Inflammatory macrophage (primary cell): Measurements from ENCODE around the gene LRP1B.
"Not testable (repeated sequence)": the region's sequence is repeated elsewhere in the genome, so short reads cannot be mapped to it uniquely, and the experiment has no call there.

Source experiments
- DNase-seq, 2 donors: peaks; one replicate each; pipeline ENCODE4 v3.0.0-alpha.2; 2020 to 2022

Gene LRP1B

DNA sequence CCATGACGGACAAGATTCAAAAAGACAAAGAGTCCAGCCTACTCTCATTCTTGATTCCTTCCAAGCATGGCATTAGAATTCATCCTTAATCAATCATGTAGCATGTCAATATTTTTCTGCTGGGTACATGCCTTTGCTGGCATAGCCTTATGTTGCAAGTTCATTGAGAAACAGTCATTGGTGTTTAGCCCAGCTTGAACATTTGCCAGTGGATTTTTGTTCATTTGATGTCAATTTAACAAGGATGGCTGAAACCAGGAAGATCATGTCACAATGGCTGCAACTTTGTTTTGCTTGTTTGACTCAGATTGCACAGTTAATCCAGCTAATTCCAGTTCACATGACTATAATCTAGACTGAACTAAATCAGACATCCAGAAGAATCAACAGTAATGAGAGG is 1132.2 kb downstream of the LRP1B start:
- DNase-seq = no peak

DNA sequence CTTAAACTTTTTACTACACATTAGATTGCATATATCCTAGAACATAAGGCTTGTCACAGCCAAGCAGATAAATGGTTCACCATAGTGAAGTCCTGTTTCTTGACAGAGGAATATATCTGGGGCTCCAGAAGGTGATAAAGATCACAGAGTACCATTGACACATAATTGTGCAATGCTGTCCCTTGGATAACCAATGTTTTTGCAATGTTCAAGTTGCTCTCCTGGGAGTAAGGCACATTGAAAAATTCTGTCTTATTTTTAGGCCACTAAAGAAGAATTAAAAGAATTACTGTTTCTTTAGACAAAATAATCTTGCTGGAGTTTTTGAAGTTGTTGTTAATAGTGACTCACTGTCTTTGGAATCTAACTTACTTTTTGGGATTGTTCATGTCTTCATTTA is 1132.8 kb downstream of the LRP1B start:
- DNase-seq = no peak

DNA sequence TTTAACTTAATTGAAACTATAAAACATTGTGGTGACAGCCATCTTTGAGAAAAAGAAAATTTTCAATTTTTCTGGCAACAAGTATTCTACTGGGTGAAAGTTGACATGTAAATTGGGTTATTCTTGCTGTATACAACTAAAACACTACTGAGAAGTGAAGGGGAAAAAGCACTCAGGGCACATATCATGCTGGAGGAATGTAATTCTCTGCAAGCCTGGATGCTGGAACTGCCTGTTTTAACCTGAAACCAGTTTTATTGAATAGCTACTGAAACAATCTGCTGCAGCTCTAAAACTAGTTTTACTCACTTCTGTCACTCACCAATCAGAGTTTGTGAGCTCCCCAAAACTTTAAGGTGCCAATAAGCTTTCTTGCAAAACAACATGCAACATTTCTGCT is 1136.0 kb downstream of the LRP1B start:
- DNase-seq = no peak

DNA sequence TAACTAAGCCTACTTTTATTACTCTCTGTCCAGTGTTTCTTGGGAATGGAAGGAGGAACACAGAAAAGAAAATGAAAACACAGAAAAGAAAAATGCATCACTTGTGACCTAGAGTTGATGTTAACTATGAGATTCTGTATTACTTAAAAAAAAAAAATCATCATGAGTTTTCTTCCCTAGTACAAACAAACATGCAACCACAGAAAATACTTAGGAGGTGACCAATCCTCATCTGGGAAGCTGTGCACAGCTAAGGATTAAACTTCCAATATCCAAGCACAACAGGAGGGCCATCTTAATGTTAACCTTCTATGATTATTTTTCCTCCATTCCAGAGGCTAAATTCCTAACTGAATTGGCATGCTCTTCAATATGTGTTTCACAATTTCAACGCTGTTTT is 1140.4 kb downstream of the LRP1B start:
- DNase-seq = no peak

DNA sequence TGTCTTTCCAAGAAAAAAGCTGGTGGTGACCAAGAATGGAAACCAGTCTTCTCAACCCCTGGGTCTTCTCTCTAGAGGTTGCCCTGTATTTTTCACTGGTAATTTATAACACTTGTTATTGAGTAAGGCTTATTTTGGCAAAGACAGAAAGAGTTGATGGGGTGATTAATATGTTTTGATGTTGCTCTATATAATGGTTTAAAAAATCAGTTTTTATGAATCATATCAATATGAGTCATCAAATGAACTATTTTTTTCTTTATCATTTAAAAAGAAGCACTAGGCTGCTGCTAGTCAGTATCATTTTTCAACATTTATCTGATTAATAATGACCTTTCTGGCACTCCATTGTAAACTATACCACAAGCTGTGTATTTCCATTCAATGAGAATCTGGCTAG is 1142.2 kb downstream of the LRP1B start:
- DNase-seq = no peak

DNA sequence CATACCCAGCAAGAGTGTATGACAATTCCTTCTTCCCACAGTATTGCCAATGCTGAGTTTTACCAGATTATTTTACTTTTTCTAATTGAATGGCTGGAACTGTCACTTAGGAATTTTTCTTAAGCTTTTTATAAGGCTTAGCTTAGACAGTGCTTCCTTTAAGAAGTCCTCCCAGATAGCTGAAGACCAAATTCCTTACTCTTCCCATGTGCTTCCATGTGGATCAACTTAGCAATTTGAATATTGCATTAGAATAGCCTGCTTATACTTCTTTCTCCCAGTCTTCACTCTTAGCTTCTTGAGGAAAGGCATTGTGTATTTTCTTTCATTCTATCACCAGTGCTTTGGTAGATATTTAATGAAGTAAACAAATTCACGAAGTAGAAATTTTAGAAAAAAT is 1144.4 kb downstream of the LRP1B start:
- no peak for DNase-seq

DNA sequence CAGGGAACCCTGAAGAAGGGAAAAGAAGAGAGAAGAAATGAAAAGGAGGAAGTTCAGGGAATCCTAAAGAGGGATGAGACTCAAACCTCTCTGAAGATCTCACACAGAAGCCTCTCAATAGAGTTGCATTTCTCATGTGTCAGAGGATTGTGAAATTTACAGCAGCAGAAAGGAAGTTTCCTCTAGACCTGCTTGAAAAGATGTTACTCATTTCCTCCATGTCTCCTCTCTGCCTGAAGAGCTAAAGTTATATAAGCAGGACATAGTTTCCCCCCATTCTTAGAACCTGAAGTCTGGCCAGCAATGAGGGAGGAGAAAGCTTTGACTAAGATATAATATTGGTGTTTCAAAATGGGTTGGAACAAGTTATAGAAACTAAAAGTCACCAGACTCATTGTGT is 1155.6 kb downstream of the LRP1B start:
- no peak for DNase-seq

DNA sequence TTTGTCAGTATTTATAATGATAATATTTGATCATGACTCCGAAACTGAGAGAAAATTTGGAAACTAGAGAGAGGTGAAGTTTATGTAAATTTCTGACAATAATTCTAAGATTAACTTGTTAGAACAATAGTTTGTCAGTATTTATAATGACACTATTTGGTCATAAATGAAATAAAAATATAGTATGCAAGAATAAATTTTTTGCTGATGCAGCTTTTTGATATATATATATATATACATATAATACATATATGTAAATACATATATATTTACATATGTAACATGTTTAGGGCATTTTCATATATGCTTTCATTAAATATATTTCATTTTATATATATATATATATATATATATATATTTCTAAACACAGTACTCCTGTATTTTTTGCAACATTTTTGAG is 1158.1 kb downstream of the LRP1B start:
- DNase-seq = no peak

DNA sequence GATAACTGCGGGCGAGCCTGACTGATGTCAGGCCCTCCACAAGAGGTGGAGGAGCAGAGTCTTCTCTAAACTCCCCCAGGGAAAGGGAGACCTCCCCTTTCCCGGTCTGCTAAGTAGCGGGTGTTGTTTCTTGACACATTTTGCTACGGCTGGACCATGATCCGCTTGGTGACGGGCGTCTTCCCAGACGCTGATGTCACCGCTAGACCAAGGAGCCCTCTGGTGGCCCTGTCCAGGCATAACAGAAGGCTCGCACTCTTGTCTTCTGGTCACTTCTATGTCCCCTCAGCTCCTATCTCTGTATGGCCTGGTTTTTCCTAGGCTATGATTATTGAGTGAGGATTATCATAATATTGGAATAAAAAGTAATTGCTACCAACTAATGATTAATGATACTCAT is 1166.5 kb downstream of the LRP1B start:
- DNase-seq = not testable (repeated sequence)

DNA sequence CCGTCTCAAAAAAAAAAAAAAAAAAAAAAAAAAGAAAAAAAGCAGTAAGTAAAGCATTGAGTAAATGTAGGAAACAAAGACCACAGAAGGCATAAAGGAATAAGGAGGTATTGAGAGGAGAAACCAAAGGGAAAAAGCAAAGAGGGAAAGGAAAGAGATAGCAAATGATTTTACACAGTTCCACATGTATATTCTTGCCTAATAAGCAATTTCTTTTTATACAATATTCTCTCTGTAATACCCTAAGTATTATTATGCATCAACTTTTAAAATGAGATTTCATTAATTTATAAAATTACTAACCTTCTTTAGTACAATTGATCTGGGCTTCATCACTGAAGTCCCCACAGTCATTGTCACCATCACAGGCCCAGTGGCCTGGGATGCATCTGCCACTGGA is 1180.9 kb downstream of the LRP1B start:
- no peak for DNase-seq

DNA sequence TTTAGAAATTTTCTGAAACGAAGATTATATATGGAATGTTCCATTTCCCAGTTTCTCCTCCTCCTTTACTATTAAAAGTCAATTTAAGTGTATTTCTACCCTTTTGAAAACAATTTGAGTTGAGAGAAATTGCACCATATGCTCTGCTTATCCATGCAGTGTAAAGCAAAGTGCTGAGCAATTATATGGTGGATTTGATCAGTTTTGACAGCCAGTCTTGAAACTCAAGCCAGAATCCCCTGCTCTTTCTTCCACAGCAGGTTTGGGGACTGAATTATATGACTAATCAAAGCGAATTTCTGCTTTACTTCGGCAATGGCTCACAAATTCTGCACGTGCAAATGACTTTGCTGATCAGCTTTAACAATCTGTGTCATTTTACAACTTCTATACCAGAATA is 1183.6 kb downstream of the LRP1B start:
- DNase-seq = no peak

DNA sequence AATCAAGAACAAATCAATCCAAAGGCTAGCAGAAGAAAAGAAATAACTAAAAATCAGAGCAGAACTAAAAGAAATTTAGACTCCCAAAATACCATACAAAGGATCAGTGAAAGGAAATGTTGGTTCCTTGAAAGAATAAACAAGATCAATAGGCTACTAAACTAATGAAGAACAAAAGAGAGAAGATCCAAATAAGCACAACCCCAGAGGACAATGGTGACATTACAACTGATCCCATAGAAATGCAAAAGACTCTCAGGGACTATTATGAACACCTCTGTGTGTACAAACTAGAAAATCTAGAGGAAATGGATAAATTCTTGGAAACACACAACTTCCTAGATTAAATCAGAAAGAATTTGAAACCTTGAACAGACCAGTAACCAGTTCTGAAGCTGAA is 1186.9 kb downstream of the LRP1B start:
- DNase-seq = no peak

DNA sequence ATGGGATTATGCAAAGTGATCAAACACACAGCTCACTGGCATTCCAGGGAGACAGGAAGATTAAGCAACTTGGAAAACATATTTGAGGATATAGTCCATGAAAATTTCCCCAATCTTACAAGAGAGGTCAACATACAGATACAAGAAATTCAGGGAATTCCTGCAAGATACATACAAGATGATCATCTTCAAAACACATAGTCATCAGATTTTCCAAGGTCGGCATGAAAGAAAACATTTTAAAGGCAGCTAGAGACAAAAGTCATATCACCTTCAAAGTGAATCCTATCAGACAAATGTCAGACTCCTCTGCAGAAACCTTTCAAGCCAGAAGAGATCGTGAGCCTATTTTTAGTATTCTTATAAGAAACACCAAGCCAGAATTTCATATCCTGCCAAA is 1188.5 kb downstream of the LRP1B start:
- no peak for DNase-seq

DNA sequence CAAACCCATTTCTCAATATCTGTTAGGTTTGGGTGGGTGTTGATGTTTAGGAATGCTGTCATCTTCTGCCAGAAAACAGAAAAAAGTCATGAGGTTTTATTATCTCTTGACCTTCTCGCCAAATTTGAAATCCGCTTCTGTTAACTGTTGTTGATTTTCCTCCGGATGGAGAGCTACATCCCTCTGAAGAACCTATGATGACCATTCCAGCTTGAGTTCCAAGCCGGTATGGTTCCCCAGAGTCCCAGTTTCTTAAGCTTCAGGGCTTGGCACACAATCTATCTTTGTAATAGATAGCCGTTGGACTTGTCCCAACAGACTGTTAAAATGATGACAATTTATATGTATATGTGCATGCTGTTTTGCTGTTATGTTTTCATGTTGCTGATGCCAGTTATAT is 1201.0 kb downstream of the LRP1B start:
- peak; percentile 20 to 32 for DNase-seq

DNA sequence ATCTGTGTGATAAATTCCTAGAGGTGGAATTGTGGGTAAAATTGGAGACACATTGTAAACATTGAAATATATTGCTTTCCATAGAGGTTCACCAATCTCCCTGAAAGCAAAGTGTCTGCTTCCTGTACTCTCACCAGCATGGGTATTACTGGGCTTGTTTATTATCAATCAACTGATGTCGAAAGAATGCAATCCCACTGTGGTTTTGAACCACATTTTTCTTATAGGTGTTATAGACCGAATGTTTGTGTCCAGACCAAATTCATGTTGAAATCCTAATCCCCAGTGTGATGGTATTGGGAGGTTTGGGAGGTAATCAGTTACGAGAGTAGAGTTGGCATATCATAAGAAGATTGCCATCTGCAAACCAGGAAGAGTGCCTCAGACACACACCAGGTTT is 1212.4 kb downstream of the LRP1B start:
- DNase-seq = no peak

DNA sequence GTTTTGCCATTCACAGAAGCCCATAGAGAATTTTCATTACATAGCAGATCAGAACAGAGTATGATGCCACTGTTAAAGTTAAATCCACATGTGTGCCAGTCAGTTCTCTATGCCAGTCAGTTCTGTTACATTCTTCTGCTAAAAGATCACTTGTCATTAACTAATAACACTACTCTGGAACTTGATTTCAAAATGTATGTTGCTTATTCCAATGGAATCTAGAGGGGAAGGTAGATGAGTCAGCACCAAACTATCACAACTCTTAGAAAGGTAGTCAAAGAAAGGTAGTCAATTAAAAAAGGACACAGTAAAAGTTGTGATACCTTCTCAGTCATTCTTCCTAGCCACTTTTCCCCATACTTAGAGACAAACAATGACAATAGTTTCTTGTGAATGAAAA is 1214.4 kb downstream of the LRP1B start:
- DNase-seq = no peak

DNA sequence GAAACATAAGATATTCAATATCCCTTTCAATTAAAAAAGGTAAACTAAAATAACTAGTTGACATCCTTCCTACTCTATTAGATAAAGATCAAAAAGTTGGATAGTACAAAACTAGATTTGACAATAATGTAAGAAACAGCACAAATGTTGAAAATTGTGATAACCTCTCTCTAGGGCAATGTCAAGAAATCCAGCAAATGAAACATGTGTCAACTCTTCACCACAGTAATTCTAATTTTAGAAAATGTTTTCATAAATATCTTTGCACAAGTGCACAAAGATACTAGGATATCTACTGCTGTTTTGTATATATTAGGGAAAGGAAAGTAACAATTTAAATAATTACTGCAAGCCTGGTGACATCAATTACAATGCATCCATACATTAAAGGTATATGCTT is 1220.1 kb downstream of the LRP1B start:
- DNase-seq = no peak

DNA sequence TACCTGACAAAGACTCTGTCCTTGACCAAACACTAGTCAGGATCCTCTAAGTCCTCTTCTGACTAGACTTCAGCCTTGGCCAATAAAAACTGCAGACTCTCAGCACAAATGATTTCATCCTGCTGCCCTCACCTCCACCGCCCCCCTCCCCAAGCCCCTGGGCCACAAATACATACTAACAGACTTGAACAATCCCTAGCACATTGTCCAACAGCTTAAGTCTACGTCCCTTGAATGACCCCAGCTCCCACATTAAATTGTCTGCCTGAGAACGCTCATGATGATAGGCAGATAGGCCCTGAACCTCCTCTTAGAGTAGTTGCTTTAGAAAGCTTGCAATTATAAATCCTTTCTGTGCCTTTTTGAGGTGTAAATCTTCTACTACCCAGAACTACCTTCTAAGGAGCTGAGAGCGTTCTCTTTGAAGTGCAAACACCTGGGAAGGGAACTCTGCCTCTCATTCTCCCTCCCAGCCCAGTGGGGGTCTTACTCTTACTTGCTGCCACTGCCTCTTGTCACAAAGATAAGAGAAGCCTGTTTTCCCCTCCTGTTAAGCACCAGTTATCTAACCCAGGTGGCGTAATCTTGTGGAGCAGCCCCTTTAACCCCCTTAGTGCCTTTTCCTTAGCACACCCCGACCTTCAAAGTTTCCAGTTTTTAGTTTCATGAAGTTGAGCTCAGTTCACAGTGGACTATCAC is 1225.6 kb downstream of the LRP1B start:
- DNase-seq = no peak

DNA sequence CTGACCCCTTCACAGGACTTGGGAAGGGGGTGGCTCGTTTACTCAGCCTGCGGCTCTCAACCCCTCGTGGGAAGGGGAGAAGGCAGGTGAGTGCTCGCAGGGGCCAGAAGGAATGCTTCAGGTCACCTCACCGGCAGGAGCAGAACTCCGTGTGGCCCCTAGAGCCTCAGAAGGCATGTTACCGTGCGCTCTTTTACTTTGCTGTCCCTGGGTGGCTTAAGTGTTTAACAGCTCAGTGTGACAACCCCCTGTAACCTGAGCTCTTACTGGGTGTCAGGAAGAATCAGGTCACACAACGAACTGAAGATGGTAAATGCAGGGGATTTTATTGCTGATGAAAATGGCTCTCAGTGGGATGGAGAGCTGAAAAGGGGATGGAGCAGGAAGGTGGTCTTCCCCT is 1235.4 kb downstream of the LRP1B start:
- DNase-seq = no peak

DNA sequence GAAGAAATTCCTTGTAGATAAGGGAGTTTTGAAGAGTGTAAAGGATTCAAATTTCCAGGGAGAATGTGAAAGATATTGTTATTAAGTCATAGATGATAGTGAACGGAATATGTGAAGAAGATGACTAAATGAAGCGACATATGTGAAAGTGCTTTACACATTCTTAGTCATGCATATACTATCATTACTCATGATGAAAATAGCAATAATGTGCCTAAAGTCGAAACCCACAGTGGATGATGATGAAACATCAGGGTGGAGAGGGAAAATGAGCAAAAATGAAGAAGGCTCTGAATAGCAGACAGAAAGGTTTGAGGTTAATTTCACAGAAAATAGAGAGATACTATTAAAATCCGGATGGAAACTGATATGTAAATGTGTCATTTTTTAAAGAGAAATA is 1237.1 kb downstream of the LRP1B start:
- no peak for DNase-seq

DNA sequence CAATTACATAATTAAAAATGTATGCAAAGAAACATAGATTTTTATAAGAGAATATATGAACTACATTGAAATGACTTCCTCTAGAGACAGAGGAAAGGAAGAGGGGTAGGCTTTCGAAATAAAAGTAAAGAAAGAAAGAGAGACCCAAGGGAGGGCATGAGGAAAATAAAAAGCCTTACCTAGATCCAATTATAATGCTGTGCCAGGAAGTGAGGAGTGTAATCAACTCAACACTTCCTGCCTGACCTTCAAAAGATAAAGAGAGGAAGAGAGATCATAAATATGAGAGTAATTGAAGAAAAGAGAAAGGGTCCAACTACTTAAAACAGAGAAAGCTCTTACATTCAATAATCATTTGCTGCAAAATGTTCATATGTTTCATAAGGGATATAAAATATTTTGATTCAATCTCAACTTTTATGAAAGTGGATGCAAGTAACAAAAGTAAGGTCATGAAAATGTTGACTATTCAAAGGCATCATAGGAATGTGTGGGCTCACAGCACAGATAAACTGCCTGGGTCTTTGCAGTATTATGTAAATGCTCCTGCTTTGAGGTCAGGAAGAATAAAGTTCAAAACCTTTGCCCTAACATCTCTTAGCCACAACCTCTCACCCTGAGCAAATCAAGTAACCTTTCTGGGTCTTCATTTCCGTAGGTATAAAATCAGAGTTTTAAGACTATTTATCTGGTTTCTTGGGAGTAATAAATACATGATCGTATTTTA is 1237.7 kb downstream of the LRP1B start:
- no peak for DNase-seq

DNA sequence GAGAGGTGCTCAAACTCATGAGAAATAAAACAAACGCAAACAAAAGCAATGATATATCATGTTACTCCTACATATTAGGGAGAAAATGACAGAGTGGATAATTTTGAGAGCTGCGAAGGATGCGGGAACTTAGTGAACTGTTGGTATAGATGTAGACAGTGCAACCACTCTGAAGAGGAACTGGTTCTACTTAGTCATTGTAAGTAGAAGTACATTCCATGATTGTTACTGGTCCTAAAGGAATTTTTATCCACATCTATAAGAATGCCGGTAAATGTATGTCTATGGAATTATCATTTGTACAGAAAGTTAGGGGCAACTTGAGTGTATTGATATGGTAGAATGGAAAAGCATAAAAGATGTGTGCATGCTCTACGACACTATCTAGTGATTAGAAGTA is 1238.4 kb downstream of the LRP1B start:
- DNase-seq = no peak

DNA sequence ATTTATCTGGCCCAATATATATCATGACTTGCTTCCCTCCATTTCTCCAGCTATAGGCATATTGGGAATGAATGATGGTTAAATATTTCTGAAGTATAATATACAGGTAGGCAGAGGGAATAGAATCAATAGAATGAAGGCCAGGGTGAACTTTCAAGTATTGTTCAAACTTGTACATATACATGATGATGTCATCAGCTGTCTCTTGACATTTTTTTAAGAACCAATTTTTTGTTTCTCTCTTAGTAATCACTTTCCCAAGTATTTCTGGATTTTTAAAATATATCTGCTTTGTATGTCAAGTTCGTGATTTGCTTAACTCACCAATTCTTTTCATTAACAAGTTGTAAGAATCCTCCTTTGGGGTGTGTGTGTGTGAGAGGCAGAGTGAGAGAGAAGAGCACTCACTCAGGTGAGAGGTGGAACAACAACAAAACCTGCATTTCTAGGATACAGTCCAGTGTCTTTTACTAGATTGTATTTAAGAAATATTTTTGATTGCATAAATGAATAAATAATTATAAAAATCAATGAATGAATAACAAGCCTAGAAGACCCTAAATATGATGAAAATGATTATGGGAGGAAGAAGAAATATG is 1239.1 kb downstream of the LRP1B start:
- DNase-seq = no peak
